Astrocyte (in vitro differentiated cells and primary cell): ENCODE results near the gene ASF1A. TPM values are rescaled to one million over a fixed set of nuclear protein-coding genes. Genes with fewer than 3 reads are reported as not detected.

ENCODE experiments used
- DNase-seq: peaks from one replicate; pipeline ENCODE4 v3.0.0-alpha.2; 2010; ENCODE audit warnings: low read depth
- FAIRE-seq: peaks from 2 replicates; lab custom pipeline; 2011; peaks lifted over from hg19 to GRCh38; lab: Jason Lieb, UNC
- H2AFZ ChIP-seq: 2 replicates; pipeline ENCODE4 v1.6.0; 2012; ENCODE audit warnings: low read depth, low read length, inconsistent platforms
- H3K27ac ChIP-seq: 2 replicates; pipeline ENCODE4 v1.5.1; 2011; ENCODE audit warnings: low read depth, low read length, inconsistent platforms
- H3K27me3 ChIP-seq: 2 replicates; pipeline ENCODE4 v1.6.0; 2011; ENCODE audit warnings: low read length, inconsistent platforms; ENCODE audit not compliant: insufficient read depth
- H3K36me3 ChIP-seq: 2 replicates; pipeline ENCODE4 v1.5.1; 2011; ENCODE audit warnings: low read length, inconsistent platforms; ENCODE audit not compliant: insufficient read depth
- H3K4me1 ChIP-seq: 2 replicates; pipeline ENCODE4 v1.5.1; 2011; ENCODE audit warnings: low read length, inconsistent platforms; ENCODE audit not compliant: insufficient read depth
- H3K4me2 ChIP-seq: 2 replicates; pipeline ENCODE4 v1.6.0; 2012; ENCODE audit warnings: low read length, inconsistent platforms
- H3K4me3 ChIP-seq: 2 replicates; pipeline ENCODE4 v1.5.1; 2011; ENCODE audit warnings: low read depth, mild to moderate bottlenecking, low read length, inconsistent platforms; ENCODE audit not compliant: insufficient read depth
- H3K79me2 ChIP-seq: 2 replicates; pipeline ENCODE4 v1.6.0; 2012; ENCODE audit warnings: mild to moderate bottlenecking, low read length, inconsistent platforms; ENCODE audit not compliant: insufficient read depth
- H3K9ac ChIP-seq: 2 replicates; pipeline ENCODE4 v1.6.0; 2012; ENCODE audit warnings: mild to moderate bottlenecking, low read length, inconsistent platforms
- H3K9me3 ChIP-seq: 2 replicates; pipeline ENCODE4 v1.5.1; 2012; ENCODE audit warnings: low read depth, mild to moderate bottlenecking, low read length, inconsistent platforms; ENCODE audit not compliant: insufficient read depth
- H4K20me1 ChIP-seq: 2 replicates; pipeline ENCODE4 v1.6.0; 2012; ENCODE audit warnings: low read length, inconsistent platforms; ENCODE audit not compliant: insufficient read depth
- H3K27ac Mint-ChIP-seq: one replicate; pipeline ENCODE4 v1.8.0; 2021; ENCODE audit warnings: mild to moderate bottlenecking, mixed read lengths; ENCODE audit not compliant: unreplicated experiment
- H3K27me3 Mint-ChIP-seq: one replicate; pipeline ENCODE4 v1.8.0; 2021; ENCODE audit warnings: low read depth, mixed read lengths; ENCODE audit not compliant: unreplicated experiment
- H3K36me3 Mint-ChIP-seq: one replicate; pipeline ENCODE4 v1.8.0; 2021; ENCODE audit warnings: low read depth, mixed read lengths; ENCODE audit not compliant: unreplicated experiment
- H3K4me1 Mint-ChIP-seq: one replicate; pipeline ENCODE4 v1.8.0; 2021; ENCODE audit warnings: low read depth, mixed read lengths; ENCODE audit not compliant: unreplicated experiment
- H3K4me3 Mint-ChIP-seq: one replicate; pipeline ENCODE4 v1.8.0; 2021; ENCODE audit warnings: mild to moderate bottlenecking, moderate library complexity, mixed read lengths; ENCODE audit not compliant: unreplicated experiment
- H3K9me3 Mint-ChIP-seq: one replicate; pipeline ENCODE4 v1.8.0; 2021; ENCODE audit warnings: mild to moderate bottlenecking, mixed read lengths; ENCODE audit not compliant: unreplicated experiment
- CTCF ChIP-seq: IDR thresholded peaks from 2 replicates; pipeline ENCODE4 v1.5.1; 2011; ENCODE audit warnings: low read depth, mild to moderate bottlenecking, inconsistent platforms, low read length, moderate library complexity; ENCODE audit not compliant: insufficient read depth
- EZH2 ChIP-seq: IDR thresholded peaks from 2 replicates; pipeline ENCODE4 v1.6.1; 2012; ENCODE audit warnings: mild to moderate bottlenecking, low read length, inconsistent platforms; ENCODE audit not compliant: insufficient read depth
- total RNA-seq: library from RNA; stranded (reverse); gene quantifications from 2 replicates; pipeline ENCODE4 v1.2.1, GENCODE V29; 2021

Gene ASF1A
- total RNA-seq, 1 donor from 2014 or later: 35.7 TPM

GRCh38 chr6:118918329-118918725 is 24.4 kb downstream of the ASF1A start:
- Histone ChIP-seq H3K9me3 (no peaks in the 10 kb centered on the region), H3K79me2 (no peaks in the 10 kb centered on the region), H4K20me1 (no peaks in the 10 kb centered on the region), H3K36me3 (peaks cover 20% of the 10 kb centered on the region), H3K4me1 (no peaks in the 10 kb centered on the region), H3K4me3 (no peak overlapping the region), H2AFZ (no peak overlapping the region), H3K9ac (no peak overlapping the region), H3K4me2 (no peak overlapping the region), H3K27me3 (no peaks in the 10 kb centered on the region), H3K27ac (no peak overlapping the region)
- H3K4me1 Mint-ChIP-seq: peaks cover 7% of the 10 kb centered on the region
- no peak overlapping the region for H3K4me3 Mint-ChIP-seq
- no peaks in the 10 kb centered on the region for H3K9me3 Mint-ChIP-seq
- H3K27ac Mint-ChIP-seq: no peak overlapping the region
- H3K27me3 Mint-ChIP-seq: no peaks in the 10 kb centered on the region
- no peak for TF ChIP-seq CTCF
- no peak for TF ChIP-seq EZH2
- FAIRE-seq (no peak), DNase-seq (no peak)
- H3K36me3 Mint-ChIP-seq: peaks cover 20% of the 10 kb centered on the region

GRCh38 chr6:118921084-118921483 is 27.1 kb downstream of the ASF1A start:
- Histone ChIP-seq H4K20me1 (no peaks in the 10 kb centered on the region), H3K36me3 (peaks cover 14% of the 10 kb centered on the region), H3K9ac (no peak overlapping the region), H3K79me2 (no peaks in the 10 kb centered on the region), H3K27me3 (no peaks in the 10 kb centered on the region), H3K4me3 (no peak overlapping the region), H2AFZ (no peak overlapping the region), H3K27ac (no peak overlapping the region), H3K9me3 (no peaks in the 10 kb centered on the region), H3K4me1 (no peaks in the 10 kb centered on the region), H3K4me2 (no peak overlapping the region)
- no peak for DNase-seq
- Mint-ChIP-seq H3K36me3 (peaks cover 14% of the 10 kb centered on the region), H3K4me3 (no peak overlapping the region), H3K9me3 (no peaks in the 10 kb centered on the region), H3K27ac (no peak overlapping the region), H3K4me1 (peaks cover 6% of the 10 kb centered on the region), H3K27me3 (no peaks in the 10 kb centered on the region)
- FAIRE-seq: no peak
- TF ChIP-seq CTCF (no peak), EZH2 (no peak)

- Histone ChIP-seq H3K27me3 (no peaks in the 10 kb centered on the region), H3K9me3 (no peaks in the 10 kb centered on the region), H3K9ac (no peak overlapping the region), H3K4me3 (no peak overlapping the region), H3K27ac (no peak overlapping the region), H2AFZ (no peak overlapping the region), H3K4me2 (no peak overlapping the region), H3K4me1 (no peaks in the 10 kb centered on the region), H3K79me2 (no peaks in the 10 kb centered on the region), H4K20me1 (no peaks in the 10 kb centered on the region), H3K36me3 (peaks cover 14% of the 10 kb centered on the region)
- TF ChIP-seq CTCF: no peak
- TF ChIP-seq EZH2: no peak
- Mint-ChIP-seq H3K4me1 (peaks cover 3% of the 10 kb centered on the region), H3K27ac (no peak overlapping the region), H3K4me3 (no peak overlapping the region), H3K36me3 (peaks cover 14% of the 10 kb centered on the region), H3K27me3 (no peaks in the 10 kb centered on the region), H3K9me3 (no peaks in the 10 kb centered on the region)
- DNase-seq (no peak), FAIRE-seq (no peak)
Measured at GRCh38 chr6:118923035-118923434, 29.1 kb downstream of the ASF1A start.
